ENCODE results near the gene DENND4A. TPM values are rescaled to one million over a fixed set of nuclear protein-coding genes. Genes with fewer than 3 reads are reported as not detected.
A peak's percentile ranks its signal among the peaks of the same experiment; 100 is the strongest.

The DENND4A gene
- total and polyA plus RNA-seq, 9 of the 15 experiments (the other 6 are each of a cell fraction or from before 2014, with no cell fraction given), result 6.8 to 32.3 (median 19.9) TPM

GRCh38 chr15:65610871-65611718 lies 181.0 kb downstream of the DENND4A start, which contains the start of gene INTS14 (continued):
- TF ChIP-seq E2F1 (CRISPR knock-in tag; IDR thresholded peaks at IDR 0.05), result peak; percentile 88
- TF ChIP-seq BCOR (IDR thresholded peaks at IDR 0.05), result peak; percentile 41; the same call in 1 of the 2 replicates
- TF ChIP-seq XRCC5 (IDR thresholded peaks at IDR 0.05; ENCODE audit: low read depth, low read length), result peak; percentile 99
- peak; percentile 73; the same call in 1 of the 2 replicates for TF ChIP-seq HMGXB4 (CRISPR knock-in tag; IDR thresholded peaks at IDR 0.05)
- peak; percentile 85 for TF ChIP-seq ELF1 (tag; IDR thresholded peaks at IDR 0.05)
- peak; percentile 83; the same call in 1 of the 2 replicates for TF ChIP-seq ARID3A (IDR thresholded peaks at IDR 0.05; ENCODE audit: borderline replicate concordance, low read depth, low read length)
- no peak for TF ChIP-seq WHSC1 (IDR thresholded peaks at IDR 0.05; ENCODE audit: low read length)
- no peak for TF ChIP-seq ZBTB43 (CRISPR knock-in tag; IDR thresholded peaks at IDR 0.05)
- peak; percentile 71 for TF ChIP-seq CC2D1A (IDR thresholded peaks at IDR 0.05)
- peak; percentile 82 to 90 for TF ChIP-seq TEAD1 (CRISPR knock-in tag; IDR thresholded peaks at IDR 0.05)
- TF ChIP-seq TBL1XR1 (IDR thresholded peaks at IDR 0.05; ENCODE audit: low read length in 2 of 2), result peak; percentile 31 to 39; a peak in 1 of 4 replicates
- TF ChIP-seq CHD2 (IDR thresholded peaks at IDR 0.05; ENCODE audit: low read depth, low read length), result peak; percentile 55
- TF ChIP-seq BRF2 (IDR thresholded peaks at IDR 0.05; ENCODE audit: borderline replicate concordance, insufficient read depth, insufficient read length), result no peak
- TF ChIP-seq MTA2 (IDR thresholded peaks at IDR 0.05; ENCODE audit: low read depth), result 0 out of 2 replicates have a peak, but pooled peaks have one; percentile 7
- TF ChIP-seq ATF7 (IDR thresholded peaks at IDR 0.05), result peak; percentile 88
- TF ChIP-seq FUS (optimal IDR thresholded peaks at IDR 0.05; ENCODE audit: low read depth, low read length), result no peak
- TF ChIP-seq ZNF408 (CRISPR knock-in tag; IDR thresholded peaks at IDR 0.05; ENCODE audit: low read depth), result no peak
- no peak for TF ChIP-seq ZNF586 (CRISPR knock-in tag; conservative IDR thresholded peaks at IDR 0.05)
